IMR-90 (cell line): ENCODE results near the gene MFRP. TPM values are rescaled to one million over a fixed set of nuclear protein-coding genes. Genes with fewer than 3 reads are reported as not detected.
A peak's percentile ranks its signal among the peaks of the same experiment; 100 is the strongest.

Experiments used
- ATAC-seq: fragments of 200-7000 bp; cut with Tn5 transposase; 2 replicates; pipeline ENCODE4 v1.9.1; 2020; ENCODE audit warnings: low read depth, mild to moderate bottlenecking, moderate library complexity
- BruUV-seq: library from RNA; stranded (reverse); fragments of 400-500 nt; replicated peaks from 2 replicates; lab custom pipeline; 2021; lab: Mats Ljungman, UMichigan
- CTCF ChIA-PET: fragments of 300-600 bp; formaldehyde crosslinking; extraction: SDS; loops from one replicate; lab custom pipeline; 2021; ENCODE audit warnings: antibody characterized with exemption; lab: Yijun Ruan, JAX
- POLR2A ChIA-PET: fragments of 300-600 bp; sonication (Branson Sonifier 250); formaldehyde crosslinking; loops from one replicate; lab custom pipeline; 2022; ENCODE audit warnings: antibody characterized with exemption; ENCODE audit not compliant: unreplicated experiment; lab: Charles Lee
- DNase-seq: peaks from one replicate; pipeline ENCODE4 v3.0.0; 2013
- H2AFZ ChIP-seq: replicated peaks from 2 replicates; pipeline ENCODE3; 2013; ENCODE audit warnings: low read length, mild to moderate bottlenecking; ENCODE audit not compliant: poor library complexity
- H2AK5ac ChIP-seq: 2 replicates; pipeline ENCODE4 v1.6.1; 2013; ENCODE audit warnings: low read depth, low read length, inconsistent platforms
- H2AK9ac ChIP-seq: replicated peaks from 2 replicates; pipeline ENCODE3; 2013; ENCODE audit warnings: mild to moderate bottlenecking, low read depth, low read length, moderate library complexity; ENCODE audit not compliant: poor library complexity
- H2BK120ac ChIP-seq: 2 replicates; pipeline ENCODE4 v1.6.1; 2013; ENCODE audit warnings: low read depth, low read length, inconsistent platforms
- H2BK15ac ChIP-seq: 3 replicates; pipeline ENCODE4 v1.6.1; 2013; ENCODE audit warnings: low read depth, low read length, inconsistent platforms
- H2BK20ac ChIP-seq: 2 replicates; pipeline ENCODE4 v1.6.1; 2013; ENCODE audit warnings: low read depth, mild to moderate bottlenecking, inconsistent platforms, low read length, moderate library complexity
- H2BK5ac ChIP-seq: 2 replicates; pipeline ENCODE4 v1.6.1; 2013; ENCODE audit warnings: mild to moderate bottlenecking, low read depth, low read length, inconsistent platforms; ENCODE audit not compliant: poor library complexity, severe bottlenecking
- H3K14ac ChIP-seq: replicated peaks from 2 replicates; pipeline ENCODE4 v1.6.1; 2013; ENCODE audit warnings: low read depth, low read length, inconsistent platforms
- H3K18ac ChIP-seq: 2 replicates; pipeline ENCODE4 v1.6.1; 2013; ENCODE audit warnings: low read depth, low read length, control low read depth
- H3K23ac ChIP-seq: 2 replicates; pipeline ENCODE4 v1.6.1; 2013; ENCODE audit warnings: low read depth, low read length, inconsistent platforms
- H3K27ac ChIP-seq: 2 replicates; pipeline ENCODE4 v1.5.1; 2013; ENCODE audit warnings: mild to moderate bottlenecking, control low read depth, low read length; ENCODE audit not compliant: insufficient read depth
- H3K27me3 ChIP-seq: 2 replicates; pipeline ENCODE4 v1.6.1; 2013; ENCODE audit warnings: low read length; ENCODE audit not compliant: control insufficient read depth, insufficient read depth
- H3K36me3 ChIP-seq: 2 replicates; pipeline ENCODE4 v1.6.1; 2013; ENCODE audit warnings: low read length, mixed read lengths; ENCODE audit not compliant: control insufficient read depth, insufficient read depth
- H3K4ac ChIP-seq: 2 replicates; pipeline ENCODE4 v1.6.1; 2013; ENCODE audit warnings: low read depth, low read length, inconsistent platforms
- H3K4me1 ChIP-seq: 2 replicates; pipeline ENCODE4 v1.6.1; 2013; ENCODE audit warnings: low read length, mixed read lengths; ENCODE audit not compliant: control insufficient read depth, insufficient read depth
- H3K4me2 ChIP-seq: 2 replicates; pipeline ENCODE4 v1.6.1; 2013; ENCODE audit warnings: low read depth, mild to moderate bottlenecking, control low read depth, low read length, moderate library complexity
- H3K4me3 ChIP-seq: 2 replicates; pipeline ENCODE4 v1.5.1; 2013; ENCODE audit warnings: low read depth, mild to moderate bottlenecking, control low read depth, low read length, moderate library complexity; ENCODE audit not compliant: insufficient read depth
- H3K56ac ChIP-seq: 2 replicates; pipeline ENCODE4 v1.6.1; 2013; ENCODE audit warnings: low read length, inconsistent platforms; ENCODE audit not compliant: insufficient read depth; ENCODE audit errors: extremely low read depth
- H3K79me1 ChIP-seq, 2 experiments: 2 replicates each; pipeline ENCODE4 v1.6.1; 2013; ENCODE audit warnings: low read length in 2 of 2, inconsistent platforms in 1 of 2, low read depth in 1 of 2
- H3K9ac ChIP-seq: 2 replicates; pipeline ENCODE4 v1.6.1; 2013; ENCODE audit warnings: low read depth, low read length, control low read depth
- H3K9me1 ChIP-seq: 2 replicates; pipeline ENCODE4 v1.6.1; 2013; ENCODE audit warnings: low read length, inconsistent platforms; ENCODE audit not compliant: insufficient read depth
- H3K9me3 ChIP-seq: 2 replicates; pipeline ENCODE4 v1.6.1; 2013; ENCODE audit warnings: low read length; ENCODE audit not compliant: control insufficient read depth, insufficient read depth
- H4K20me1 ChIP-seq: 2 replicates; pipeline ENCODE4 v1.6.1; 2013; ENCODE audit warnings: low read length, inconsistent platforms; ENCODE audit not compliant: insufficient read depth
- H4K5ac ChIP-seq: 2 replicates; pipeline ENCODE4 v1.6.1; 2013; ENCODE audit warnings: mild to moderate bottlenecking, low read depth, low read length, control low read depth
- H4K8ac ChIP-seq, 2 experiments: 2 replicates each; pipeline ENCODE4 v1.6.1; 2013; ENCODE audit warnings: low read depth in 2 of 2, low read length in 2 of 2, control low read depth in 1 of 2, inconsistent platforms in 1 of 2
- H4K91ac ChIP-seq: 2 replicates; pipeline ENCODE4 v1.6.1; 2013; ENCODE audit warnings: low read depth, low read length, inconsistent platforms; ENCODE audit not compliant: insufficient read depth
- CEBPB ChIP-seq: IDR thresholded peaks from 2 replicates; pipeline ENCODE4 v1.6.1; 2012; ENCODE audit warnings: low read depth, low read length, improper control_type of control experiment
- CTCF ChIP-seq: conservative IDR thresholded peaks from 2 replicates; pipeline ENCODE4 v1.5.1; 2012; ENCODE audit warnings: mild to moderate bottlenecking, low read depth, low read length, improper control_type of control experiment
- WGBS, 2 experiments: methylation state at CpG; one replicate each; pipeline versions ENCODE4 v1.1.5 to v1.1.7; 2013; ENCODE audit warnings: missing lambda C conversion rate in 2 of 2; ENCODE audit not compliant: insufficient read length in 1 of 2; ENCODE audit errors: extremely low coverage in 2 of 2; 5-methylcytosine and 5-hydroxymethylcytosine counted together
- dilution Hi-C: fragments of 300-500 bp; cut with HindIII; formaldehyde crosslinking; loops from one replicate; pipeline ENCODE4 v1.14.3; 2018; ENCODE audit warnings: low sequenced_read_pairs; ENCODE audit not compliant: unreplicated experiment
- in situ Hi-C: fragments of 300-500 bp; cut with MboI; formaldehyde crosslinking; loops from 3 replicates; pipeline ENCODE4 v1.14.3; 2019; ENCODE audit warnings: low sequenced_read_pairs, inconsistent platforms, mixed read lengths
- intact Hi-C: fragments of 100-400 bp; cut with micrococcal nuclease; formaldehyde crosslinking; loops from 2 replicates; pipeline ENCODE4 v1.10.0; 2022
- polyA plus RNA-seq, 3 experiments: library from polyadenylated mRNA; depleted of rRNA; stranded (reverse); fragments of >200 nt; gene quantifications; 2 replicates each; pipeline ENCODE4 v1.2.3, GENCODE V29; 2012; ENCODE audit warnings: low replicate concordance in 1 of 3
- total RNA-seq: library from RNA; depleted of rRNA; stranded (reverse); fragments of >200 nt; gene quantifications from 2 replicates; pipeline ENCODE4 v1.2.3, GENCODE V29; 2012

MFRP gene
- total and polyA plus RNA-seq, 2 of the 4 experiments (the other 2 are of a cell fraction): not detected

DNA sequence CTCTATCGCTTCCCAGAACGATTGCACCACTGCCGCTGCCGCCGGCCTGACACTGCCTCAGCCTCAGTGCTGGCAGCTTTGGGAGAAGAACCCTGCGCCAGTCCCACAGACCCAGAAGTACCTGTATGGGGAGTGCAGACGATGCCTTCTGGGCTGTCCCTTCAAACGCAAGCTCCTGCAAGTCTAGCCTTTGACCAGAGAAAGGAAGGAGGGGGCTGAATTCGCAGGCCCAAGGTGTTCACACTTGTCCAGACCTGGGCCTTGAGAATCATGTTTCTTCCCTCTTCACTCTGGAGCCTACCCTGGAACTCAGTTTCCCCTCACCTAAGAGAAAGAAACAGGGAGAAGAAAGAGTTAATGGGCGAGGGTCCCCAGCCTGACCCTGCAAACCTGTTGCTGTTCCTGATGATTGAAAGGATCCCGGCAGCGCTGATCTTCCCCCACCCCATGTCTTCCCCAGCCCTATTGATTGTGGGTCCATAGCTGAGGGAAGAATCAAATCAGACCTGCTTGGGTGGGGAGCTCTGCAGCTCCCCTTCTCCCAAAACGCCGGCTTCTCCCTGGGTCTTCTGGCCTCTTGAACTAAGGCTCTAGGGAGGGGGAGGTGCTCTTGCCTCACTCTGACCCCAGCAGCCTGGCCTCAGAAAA is 28.8 kb downstream of the MFRP start:
- Histone ChIP-seq H2AK9ac (peak overlapping the region; percentile 93), H2BK15ac (peak overlapping the region; percentile 14; the same call in 1 of the 3 replicates), H3K4ac (peak overlapping the region; percentile 86), H2BK5ac (peak overlapping the region; percentile 69), H2BK20ac (peak overlapping the region; percentile 60), H3K9ac (0 out of 2 replicates have a peak overlapping the region, but pooled peaks have one; percentile 19), H2BK120ac (peak overlapping the region; percentile 57), H4K5ac (peak overlapping the region; percentile 7; the same call in 1 of the 2 replicates), H3K4me2 (peak overlapping the region; percentile 59; the same call in 1 of the 2 replicates), H4K91ac (peak overlapping the region; percentile 91), H3K27me3 (no peaks in the 10 kb centered on the region), H2AK5ac (peak overlapping the region; percentile 61), H3K4me3 (no peak overlapping the region), H3K27ac (peak overlapping the region; percentile 38), H3K36me3 (peaks cover 12% of the 10 kb centered on the region), H3K79me1 (peaks cover 11 to 65% of the 10 kb centered on the region in 2 experiments; a peak in 3 of 4 replicates), H4K8ac (peak overlapping the region; percentile 23 to 77; a peak in 3 of 4 replicates), H3K4me1 (peaks cover 49% of the 10 kb centered on the region), H2AFZ (peak overlapping the region; percentile 91), H3K23ac (peak overlapping the region; percentile 66; the same call in 1 of the 2 replicates), H4K20me1 (peaks cover 19% of the 10 kb centered on the region), H3K14ac (no peak overlapping the region), H3K18ac (no peak overlapping the region), H3K9me1 (peaks cover 26% of the 10 kb centered on the region), H3K9me3 (no peaks in the 10 kb centered on the region), H3K56ac (no peak overlapping the region)
- no peak for DNase-seq
- ATAC-seq: no peak
- in situ Hi-C loops (no loop called here), dilution Hi-C loops (no loop called here), intact Hi-C loops (no loop called here)
- ChIA-PET CTCF (interaction anchor here (0.9 to 2.1 kb wide), 3 partner anchors 20 to 58 kb away, joined by 3 to 6 read pairs (median 3); no protein-coding TSS in a partner anchor), POLR2A (interaction anchor here (1.6 kb wide), 1 partner anchor 20 kb away, joined by 8 read pairs; no protein-coding TSS in a partner anchor)
- 45% methylated on average over 8 of the region's 14 CpGs; no CpG with 5 or more reads in 1 of the 2 experiments for WGBS, 2 experiments
- BruUV-seq: no TSS peak
- TF ChIP-seq CTCF: no peak
- TF ChIP-seq CEBPB: peak; percentile 69
